DMS 273 treated with DMSO at 0.1 percent for 48 hours (cell line): ENCODE data around the gene S100A14.
A peak's percentile ranks its signal among the peaks of the same experiment; 100 is the strongest.
"Not testable (repeated sequence)": the region's sequence is repeated elsewhere in the genome, so short reads cannot be mapped to it uniquely, and the experiment has no call there.

Source experiments
- DNase-seq: peaks from one replicate; lab custom pipeline; 2025; lab: John Stamatoyannopoulos, UW

S100A14 gene

DNA sequence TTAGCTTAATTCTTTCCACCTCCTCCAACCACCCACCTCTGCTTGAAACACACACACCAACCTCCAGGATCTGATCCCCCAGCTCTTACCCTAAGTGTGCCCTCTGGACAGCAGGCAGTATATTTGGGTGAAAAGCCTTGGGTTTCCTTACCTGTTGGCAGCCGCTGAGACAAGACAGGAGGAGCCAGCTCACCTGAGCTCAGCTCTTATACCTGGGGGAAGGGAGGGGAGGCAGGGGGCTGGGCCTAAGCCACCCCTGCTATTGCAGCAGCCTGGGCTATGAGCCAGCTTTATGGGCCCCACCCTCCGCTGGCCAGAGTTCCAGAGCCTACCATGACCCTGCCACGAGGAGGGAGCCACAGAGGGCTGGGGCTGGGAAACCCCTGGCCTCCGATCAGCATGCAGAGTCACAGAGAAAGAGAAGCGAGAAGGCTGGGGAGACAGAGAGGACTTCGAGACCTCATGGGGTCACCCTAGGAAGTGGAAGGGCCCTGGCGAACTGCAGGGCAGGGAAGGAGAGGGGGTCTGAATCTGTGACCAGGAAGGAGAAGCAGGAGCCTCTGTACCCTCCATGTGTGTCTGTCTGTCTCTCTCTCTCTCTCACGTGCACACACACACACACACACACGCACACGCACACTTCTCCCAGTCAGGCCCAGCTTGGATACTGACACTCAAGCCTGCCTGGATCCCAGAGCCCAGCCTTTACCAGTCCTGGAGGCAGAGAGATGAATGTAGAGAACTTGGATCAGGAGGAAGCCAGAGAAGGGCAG, at the start of gene S100A14:
S100A14 (minus strand) TSS at position 182 of the 773 bp plus-strand sequence. CDS start 467 bp downstream, outside the sequence.
- DNase-seq: no peak

DNA sequence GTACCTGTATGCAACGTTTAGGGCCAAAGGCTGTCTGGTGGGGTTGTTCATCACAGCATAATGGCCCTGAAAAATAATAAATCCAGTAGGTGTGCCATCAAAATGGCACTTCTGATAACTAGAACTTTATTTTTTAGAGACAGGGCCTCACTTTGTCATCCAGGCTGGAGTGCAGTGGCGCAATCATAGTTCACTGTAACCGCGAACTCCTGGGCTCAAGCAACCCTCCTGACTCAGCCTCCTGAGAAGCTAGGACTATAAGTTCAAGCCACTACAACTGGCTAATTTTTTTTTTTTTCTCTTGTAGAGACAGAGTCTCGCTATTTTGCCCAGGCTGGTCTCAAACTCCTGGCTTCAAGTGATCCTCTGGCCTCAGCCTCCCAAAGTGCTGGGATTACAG, 47.1 kb upstream of the S100A14 start:
- no peak for DNase-seq

DNA sequence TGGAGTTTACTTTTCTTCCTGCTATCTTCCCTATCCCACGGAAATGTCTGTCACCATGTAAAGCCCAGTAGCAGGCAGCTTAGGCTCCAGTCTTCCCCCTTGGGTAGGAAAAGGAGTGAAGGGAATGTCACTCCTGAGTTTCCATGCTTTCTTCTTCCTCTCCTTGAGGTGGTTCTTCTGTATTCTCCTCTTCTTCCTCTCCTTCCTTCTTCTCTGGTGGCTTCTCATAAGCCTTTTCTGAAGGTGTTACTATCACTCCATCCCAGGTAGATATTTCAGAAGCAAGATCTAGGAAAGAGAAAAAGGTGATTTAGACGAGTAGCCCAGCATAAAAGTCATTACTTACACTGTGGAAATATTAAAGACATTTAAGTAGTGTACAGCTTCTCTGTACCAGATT, 46.1 kb upstream of the S100A14 start:
- no peak for DNase-seq

DNA sequence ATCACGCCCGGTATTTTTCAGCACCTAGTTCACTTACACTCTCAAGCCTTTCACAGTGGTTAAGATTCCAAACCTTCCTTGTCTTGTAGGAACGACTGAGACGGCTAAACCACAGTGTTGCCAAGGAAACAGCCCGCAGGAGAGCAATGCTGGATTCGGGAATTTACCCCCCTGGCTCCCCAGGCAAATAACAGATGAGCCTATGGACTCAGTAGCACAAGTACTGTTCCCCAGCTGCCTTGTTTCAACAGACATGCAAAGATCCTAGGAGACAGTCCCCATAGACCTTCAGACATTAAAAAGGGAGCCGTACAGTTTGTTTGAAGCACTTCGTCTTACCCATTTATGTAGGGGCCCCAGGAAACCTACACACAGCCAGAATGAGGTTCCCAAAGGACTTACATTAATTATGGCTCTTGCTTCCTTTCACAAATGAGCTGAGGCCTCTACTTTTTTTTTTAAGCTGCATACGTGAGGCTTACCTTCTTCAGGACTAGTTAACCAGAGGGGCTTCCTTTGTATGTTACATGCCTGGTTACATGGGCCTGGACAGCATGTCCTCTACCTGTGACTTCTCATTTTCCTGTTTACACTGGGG, 45.1 kb upstream of the S100A14 start:
- no peak for DNase-seq

DNA sequence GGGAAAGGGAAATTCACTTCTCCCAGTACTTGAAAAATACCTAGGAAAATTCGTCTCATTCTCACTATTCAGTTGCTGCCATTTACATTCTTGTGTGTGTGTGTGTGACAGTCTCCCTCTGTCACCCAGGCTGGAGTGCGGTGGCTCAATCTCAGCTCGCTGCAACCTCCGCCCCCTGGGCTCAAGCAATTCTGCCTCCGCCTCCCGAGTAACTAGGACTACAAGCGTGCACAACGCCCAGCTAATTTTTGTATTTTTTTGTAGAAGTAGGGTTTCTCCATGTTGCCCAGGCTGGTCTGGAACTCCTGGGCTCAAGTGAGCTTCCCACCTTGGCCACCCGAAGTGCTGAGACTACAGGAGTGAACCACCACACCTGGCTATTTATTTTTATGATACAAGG, 43.5 kb upstream of the S100A14 start:
- no peak for DNase-seq

DNA sequence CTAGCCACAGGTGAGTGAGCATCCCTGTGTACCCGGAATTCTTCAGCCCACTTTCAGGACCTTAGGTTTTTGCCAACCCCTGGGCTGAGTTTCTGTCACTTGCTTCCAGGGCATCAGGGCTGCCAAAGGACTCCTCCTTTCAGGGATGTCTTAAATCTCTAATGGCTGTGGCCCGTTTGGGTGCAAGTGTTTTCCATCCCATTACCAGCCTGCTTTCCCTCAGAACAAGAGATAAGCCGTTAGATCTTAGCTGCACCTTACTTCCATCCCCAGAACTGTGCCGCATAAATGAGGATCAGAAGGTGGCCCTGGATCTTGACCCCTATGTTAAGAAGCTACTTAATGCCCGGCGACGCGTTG, 43.0 kb upstream of the S100A14 start:
- no peak for DNase-seq

DNA sequence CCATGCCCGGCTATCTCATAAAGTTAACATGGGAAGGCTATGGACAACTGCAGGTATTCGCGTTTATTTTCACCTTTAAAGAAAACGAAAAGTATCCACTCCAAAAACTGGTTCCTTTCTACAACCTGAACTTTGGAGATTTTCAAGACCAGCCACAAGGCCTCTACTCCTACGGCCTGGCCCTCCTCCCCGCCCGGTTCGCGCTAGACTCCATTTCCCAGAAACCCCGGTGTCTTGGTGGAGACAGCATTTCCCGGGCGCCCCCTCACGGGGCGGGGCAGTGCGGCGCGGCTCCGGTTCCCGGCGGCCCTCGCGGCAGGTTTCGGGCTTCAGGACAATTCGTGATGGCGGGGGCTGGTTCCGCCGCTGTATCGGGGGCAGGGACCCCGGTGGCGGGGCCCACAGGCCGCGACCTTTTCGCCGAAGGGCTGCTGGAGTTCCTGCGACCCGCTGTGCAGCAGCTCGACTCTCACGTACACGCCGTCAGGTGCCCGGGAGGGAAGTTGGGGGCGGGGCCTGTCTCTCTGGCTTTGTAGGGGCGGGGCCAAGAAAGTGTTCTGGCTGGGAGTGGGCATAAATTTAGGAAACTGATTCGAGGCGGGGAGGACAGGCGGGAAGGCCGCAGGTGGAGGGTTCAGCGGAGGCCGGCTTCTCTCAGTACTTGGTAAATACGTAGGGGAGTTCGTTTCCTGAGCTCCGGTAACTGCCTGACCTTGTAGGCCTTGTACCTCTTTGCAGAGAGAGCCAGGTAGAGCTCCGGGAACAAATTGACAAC, 42.5 kb upstream of the S100A14 start, which contains the start of gene SNAPIN:
SNAPIN (plus strand) TSS at position 304 of the 775 bp plus-strand sequence; CDS start at position 345, 41 bp downstream.
- DNase-seq: peak; percentile 83

DNA sequence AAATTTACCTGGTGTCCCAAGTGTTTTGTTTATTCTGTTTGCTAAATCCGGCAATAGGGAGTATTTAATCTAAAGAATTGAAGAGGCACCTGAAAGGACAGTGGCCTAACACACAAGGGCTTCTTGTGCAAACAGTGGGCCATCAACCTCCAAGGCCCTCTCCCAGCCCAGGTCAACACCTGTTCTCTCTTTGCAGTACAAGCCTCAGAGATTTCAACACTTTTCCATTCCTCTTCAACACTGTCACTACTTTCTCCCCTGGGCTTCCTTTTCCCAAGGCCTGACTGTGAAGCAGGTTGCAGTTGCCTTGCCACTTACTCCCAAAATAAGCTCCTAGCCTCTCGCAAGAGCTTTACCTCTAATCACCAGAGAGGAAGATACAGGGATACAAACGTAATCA, 39.2 kb upstream of the S100A14 start:
- no peak for DNase-seq

DNA sequence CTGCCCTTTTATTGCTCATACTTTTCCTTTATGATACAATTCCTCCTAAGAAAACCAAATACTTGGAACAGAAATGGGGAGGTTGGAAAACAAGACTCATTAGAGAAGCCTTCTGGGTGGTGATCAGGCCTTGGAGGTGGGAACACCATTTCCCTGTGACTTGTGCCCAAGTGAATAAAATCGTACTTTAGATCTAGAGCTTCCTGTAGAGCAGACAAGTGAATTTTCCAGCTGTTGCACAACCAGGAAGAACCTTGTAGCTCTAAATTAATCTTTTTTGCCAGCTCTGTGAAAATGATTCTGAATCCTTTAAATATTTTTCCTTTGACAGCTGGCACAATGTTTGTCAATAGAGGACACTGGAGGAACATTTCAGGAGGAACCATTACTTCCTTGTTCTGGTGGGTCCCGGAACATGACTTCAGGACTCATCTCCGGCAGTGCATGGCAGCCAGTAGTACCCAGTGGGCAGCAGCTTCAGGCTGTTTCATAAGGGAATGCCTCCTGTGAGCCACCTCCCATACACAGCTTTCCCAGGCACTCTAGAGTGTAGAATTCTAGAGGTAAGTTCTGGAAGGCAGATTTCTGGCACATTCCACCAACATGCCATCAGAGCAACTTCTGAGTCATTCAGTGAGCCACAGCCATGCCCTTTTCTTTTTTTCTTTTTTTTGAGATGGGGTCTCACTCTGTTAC, 36.8 kb upstream of the S100A14 start:
- no peak for DNase-seq

DNA sequence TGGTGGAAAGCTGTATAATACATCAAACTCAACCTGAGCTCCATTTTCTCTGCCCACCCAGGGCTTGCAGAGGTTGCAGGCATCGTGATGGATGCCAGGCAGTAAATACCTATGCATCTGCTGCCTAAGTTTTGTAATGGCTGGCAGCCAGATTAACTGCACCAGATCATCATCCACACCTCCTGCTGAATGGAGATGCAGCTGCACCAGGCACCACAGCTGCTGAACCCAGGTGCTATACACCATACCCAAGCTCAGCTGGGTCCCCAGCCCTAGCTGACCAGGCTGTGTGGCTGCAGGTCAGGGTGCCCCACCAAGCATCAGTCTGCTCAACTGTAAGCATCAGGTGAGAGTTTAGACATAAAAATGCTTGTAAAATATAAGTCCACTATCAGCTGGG, 35.6 kb upstream of the S100A14 start:
- DNase-seq: no peak

DNA sequence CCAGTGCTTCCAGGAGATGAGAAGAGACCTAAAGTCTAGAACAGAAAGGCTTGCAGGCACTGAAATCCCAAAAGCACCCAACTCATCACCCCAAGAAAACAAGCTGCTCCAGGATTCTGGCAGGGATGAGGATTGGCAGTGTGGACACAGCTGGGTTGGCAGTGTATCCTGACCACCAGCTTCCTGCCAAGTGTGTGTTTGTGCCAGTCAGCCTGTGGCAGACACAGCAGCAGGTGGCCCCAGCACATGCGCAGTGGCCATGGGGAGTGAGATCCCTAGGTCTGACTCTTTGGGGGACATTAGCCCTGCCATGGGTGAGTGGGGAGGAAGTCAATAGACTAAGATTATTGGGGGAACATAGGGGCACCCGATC, 33.7 kb upstream of the S100A14 start:
- no peak for DNase-seq

DNA sequence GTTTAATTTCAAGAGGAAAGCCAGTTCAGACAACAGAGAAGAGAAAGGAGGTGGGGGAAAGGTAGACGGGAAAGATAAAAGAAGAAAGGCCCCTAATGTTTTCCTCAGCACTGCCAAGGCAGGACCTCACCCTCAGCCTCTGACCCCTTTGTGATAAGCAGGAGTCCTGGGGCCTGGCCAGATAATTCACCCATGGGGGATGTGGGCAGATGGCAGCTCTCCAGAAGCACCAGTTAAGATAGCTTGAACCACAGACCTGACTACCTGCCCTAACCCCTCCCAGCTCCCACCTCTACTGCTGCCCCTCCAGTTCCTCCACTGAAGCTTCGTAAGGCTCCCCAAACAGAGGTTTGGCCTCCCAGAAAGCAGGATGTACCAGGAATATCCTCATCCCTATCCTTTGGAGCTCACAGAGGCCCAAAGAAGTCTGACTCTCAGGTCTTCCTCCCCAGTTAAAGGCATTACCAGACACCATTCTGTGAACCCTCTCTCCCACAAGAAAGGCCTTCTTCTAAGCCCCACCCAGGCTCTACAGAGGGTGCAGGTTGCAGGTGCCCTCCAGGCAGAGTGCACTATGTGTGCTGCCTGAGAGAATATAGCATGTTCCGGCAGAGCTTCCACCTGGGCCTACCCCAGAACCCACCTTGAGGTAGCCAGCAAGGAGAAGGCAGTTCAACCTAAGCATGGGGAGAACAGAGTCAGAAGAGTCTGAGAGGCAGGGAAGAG, 33.2 kb upstream of the S100A14 start:
- no peak for DNase-seq

DNA sequence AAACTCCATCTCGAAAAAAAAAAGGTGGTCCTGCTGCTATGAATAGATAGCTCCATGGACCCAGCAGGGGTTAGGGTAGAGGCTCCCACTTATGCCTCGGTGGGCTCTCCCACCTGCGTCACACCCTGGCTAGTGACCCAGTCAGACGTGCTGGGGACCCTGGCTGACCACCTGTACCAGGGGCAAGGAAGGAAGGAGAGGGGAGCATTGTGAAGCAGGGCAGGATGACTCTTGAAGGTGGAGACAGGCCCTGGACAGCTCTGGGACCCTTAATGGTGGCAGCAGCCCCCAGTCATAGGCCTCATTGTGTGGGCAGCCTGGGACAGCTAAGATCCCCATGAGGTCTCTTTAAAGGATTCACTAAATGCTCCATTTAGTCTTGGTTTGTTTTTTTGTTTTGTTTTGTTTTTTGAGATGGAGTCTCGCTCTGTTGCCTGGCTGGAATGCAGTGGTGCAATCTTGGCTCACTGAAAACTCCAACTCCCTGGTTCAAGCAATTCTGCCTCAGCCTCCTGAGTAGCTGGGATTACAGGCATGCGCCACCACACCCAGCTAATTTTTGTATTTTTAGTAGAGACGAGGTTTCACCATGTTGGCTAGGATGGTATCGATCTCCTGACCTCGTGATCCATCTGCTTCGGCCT, 32.0 kb upstream of the S100A14 start:
- no peak for DNase-seq

DNA sequence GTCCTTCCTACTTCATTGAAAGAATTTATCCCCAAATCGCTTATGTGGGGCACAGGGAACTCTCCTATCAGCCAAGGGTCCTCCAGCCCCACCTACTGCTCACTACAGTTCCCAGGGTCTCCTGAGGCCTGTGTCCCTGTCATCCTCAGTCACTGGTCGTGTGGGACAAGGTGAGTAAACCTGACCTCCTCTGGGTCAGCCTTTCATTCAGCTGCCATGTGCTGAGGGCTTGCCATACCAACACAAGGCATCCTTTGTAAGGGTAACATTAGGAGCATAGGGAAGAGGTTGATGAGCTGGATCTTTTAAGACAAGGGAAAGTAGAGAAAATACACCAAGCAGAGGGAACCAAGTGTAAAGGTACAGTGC, 31.2 kb upstream of the S100A14 start:
- DNase-seq: no peak

DNA sequence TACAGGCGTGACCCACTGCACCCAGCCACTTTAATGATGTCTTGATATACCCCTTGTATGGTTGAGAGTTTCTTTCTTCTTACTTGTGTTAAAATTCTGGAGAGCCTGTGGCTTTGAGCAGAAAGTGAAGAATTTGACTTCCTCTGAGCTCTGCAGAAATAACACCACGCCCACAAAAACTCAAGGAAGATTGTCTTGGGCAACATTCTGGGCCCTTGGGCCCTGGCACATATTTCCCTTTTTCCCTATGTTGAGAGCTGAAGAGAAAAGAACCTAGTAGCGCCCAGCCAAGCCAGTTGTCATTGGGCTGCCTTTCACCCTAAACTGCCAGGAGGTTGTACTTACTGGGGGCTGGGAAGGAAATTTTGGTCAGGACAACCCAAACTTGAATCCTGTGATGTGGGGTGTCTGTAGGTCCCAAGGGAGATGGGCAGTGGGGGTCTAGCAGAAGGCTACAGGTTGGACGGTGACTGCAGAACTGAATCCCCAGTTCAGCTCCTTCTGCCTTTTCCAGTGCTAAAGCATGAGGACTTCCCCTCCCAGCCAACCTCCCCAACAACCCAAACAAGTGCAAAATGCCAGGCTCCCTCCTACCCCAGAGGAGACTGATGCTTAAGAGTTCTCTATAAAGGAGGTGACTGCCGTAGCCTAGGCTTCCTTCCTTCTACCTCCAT, 30.7 kb upstream of the S100A14 start:
- no peak for DNase-seq

DNA sequence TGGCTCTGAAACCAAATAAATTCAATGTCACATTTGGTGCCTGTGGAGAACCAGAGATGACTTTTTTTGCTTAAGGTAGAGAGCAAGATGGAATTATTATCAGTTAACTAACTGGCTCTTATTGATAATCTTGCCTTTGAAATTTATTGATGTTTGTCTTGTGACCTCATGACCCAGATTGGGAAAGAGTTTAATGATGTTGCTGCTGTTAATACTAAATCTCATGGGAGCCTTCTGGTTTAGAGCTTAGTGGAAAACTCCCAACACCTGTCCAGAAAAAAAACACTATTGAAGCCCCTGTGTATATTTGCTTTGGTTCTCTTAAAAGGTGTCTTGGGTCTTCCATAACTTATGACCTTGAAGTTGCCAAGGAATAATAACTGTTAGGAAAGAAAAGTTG, 27.7 kb upstream of the S100A14 start:
- no peak for DNase-seq

DNA sequence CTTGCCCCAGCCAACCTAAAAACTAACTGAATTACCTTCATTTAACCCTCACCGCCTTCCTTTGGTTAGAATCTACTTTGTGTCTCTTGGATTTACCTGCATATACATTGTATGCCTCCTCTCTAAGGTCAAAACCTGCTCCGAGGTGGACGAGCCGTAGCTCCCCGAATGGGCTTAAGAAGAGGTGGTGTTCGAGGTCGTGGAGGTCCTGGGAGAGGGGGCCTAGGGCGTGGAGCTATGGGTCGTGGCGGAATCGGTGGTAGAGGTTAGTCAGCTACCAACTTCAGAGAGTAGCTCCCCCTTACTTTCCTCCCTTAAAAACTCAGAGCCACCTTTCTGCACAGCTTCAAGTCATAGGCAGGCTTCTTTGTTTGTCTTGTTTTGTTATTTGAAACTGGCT, 27.0 kb upstream of the S100A14 start:
- no peak for DNase-seq

DNA sequence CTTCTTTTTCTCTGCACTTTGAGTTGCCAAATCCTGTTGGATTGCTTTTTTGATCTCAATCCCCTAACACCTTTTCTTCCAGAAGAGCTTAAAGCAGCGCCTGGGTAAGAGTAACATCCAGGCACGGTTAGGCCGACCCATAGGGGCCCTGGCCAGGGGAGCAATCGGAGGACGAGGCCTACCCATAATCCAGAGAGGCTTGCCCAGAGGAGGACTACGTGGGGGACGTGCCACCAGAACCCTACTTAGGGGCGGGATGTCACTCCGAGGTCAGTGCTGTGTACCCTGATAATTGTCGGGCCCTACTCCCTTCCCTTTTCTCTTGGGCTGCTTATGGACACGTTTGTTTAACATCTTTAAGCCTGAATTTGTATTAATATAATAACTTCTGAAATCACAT, 26.0 kb upstream of the S100A14 start:
- no peak for DNase-seq

DNA sequence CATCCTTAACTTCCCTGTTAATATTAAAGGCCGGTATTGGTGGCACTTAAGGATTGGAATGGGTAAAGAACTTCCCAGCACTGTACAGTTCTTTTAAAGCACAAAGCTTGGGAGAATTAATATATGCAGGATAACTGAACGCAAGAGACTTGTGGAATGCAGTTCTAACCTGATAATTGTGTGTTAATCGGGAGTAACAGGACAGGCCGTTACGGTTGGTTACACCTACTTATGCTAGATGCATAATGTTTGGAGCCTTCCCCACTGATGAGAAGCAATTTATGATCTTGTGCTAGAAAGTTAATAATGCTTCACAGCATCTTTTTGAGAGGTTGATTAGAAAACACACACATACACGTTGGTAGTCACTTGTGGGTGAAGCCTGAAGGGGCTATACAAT, 24.7 kb upstream of the S100A14 start:
- no peak for DNase-seq

DNA sequence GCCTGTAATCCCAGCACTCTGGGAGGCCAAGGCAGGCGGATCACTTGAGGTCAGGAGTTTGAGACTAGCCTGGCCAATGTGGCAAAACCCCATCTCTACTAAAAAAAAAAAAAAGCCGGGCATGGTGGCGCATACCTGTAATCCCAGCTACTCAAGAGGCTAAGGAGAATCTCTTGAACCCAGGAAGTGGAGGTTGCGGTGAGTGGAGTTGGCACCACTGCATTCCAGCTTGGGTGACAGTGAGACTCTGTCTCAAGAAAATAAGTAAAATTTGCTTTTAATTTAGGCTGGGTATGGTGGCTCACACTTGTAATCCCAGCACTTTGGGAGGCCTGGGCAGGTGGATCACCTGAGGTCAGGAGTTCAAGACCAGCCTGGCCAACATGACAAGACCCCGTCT, 24.1 kb upstream of the S100A14 start:
- DNase-seq: not testable (repeated sequence)

DNA sequence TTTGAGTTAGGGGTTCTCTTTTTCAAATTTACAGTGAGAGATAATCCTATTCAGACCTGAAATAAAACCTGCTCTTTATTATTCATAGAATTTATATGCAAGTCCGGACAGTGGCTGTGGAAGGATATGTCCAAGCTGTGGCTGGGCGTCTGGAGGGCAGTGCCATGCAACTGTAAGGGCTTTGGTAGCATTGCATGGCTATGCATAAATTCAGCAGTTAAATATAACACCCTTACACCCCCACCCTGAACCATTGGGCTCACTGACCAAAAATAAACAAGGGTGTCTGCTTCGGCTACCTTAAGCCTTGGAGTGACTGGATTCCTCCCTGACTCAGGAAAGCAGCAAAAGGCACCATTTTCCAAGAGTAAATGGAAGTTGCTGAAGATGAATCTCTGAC, 23.2 kb upstream of the S100A14 start:
- DNase-seq: no peak
